NCI-H2171 treated with DMSO at 0.1 percent for 48 hours (cell line): ENCODE data around the gene WBP1L.
"Not testable (repeated sequence)": the region's sequence is repeated elsewhere in the genome, so short reads cannot be mapped to it uniquely, and the experiment has no call there.

Experiments used
- DNase-seq: peaks from one replicate; lab custom pipeline; 2025; lab: John Stamatoyannopoulos, UW

The WBP1L gene

DNA sequence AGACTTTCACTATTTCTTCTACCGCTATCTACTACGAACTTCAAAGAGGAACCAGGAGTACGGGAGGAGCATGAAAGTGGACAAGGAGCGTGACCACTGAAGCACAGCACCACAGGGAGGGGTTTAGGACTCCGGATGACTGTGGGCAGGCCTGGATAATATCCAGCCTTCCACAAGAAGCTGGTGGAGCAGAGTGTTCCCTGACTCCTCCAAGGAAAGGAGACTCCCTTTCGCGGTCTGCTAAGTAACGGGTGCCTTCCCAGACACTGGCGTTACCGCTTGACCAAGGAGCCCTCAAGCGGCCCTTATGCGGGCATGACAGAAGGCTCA lies 15.2 kb downstream of the WBP1L start:
- DNase-seq: not testable (repeated sequence)

DNA sequence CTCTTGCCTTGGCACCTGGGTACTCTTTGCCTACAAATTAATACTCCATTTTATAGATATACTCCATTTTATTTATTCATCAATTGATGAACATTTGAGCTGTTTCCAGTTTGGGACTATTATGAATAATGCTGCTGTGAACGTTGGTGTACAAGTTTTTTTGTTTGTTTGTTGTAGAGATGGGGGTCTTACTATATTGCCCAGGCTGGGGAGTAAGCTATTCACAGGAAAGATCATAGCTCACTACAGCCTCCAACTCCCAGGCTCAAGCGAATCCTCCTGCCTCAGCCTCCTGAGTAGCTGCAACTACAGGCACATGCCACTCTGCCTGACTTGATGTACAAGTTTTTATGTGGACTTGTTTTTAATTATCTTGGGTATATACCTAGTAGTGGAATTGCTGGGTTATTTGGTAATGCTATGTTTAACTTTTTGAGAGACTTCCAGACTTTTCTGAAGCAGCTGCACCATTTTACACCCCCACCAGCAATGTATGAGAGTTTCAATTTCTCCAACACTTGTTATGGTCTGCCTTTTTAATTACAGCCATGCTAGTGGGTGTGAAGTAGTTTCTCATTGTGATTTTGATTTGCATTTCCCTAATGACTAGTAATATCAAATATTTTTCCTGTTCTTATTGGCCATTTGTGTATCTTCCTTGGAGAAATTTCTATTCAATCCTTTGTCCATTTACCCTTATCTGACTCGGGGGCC lies 15.9 kb downstream of the WBP1L start:
- DNase-seq: no peak

DNA sequence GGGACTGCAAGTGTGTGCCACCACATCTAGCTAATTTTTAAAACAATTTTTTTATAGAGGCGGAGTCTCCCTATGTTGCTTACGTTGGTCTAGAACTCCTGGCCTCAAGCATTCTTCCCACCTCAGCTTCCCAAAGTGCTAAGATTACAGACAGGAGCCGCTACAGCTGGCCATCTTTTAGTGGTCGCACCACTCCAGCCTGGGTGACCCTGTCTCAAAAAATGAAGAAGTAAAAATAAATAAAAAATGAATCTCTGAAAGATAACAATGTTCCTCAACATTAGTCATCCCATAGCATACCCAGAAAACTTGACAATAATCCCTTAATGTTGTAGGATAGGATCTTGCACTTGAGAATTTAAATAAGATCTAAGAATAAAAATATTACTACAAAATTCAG lies 18.2 kb downstream of the WBP1L start:
- DNase-seq: no peak

DNA sequence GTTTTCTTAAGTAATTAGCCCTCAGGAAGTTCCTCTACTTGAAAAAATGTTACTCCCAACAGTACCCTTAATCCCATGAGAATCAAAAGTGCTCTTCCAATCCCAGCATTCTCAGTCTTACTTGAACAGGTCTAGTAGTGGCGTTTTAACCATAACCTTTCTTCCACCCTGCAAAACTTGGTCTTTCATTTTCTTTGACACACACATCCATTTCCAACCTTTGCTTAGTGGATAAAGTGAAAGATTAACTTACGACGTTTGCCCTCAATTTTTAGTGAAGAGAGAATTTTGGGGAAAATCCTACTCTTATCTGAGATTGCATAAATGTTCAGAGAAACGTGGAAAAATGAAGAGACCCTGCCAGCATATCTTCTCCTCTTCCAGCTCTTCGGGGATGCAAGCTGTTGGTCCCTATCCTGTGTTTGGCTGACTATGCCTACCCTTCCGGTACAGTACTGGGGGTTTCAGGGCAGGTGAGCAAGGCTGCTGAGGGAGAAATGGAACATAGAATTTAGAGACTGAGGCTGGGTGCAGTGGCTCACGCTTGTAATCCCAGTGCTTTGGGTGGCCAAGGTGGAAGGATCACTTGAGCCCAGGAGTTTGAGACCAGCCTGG lies 18.8 kb downstream of the WBP1L start:
- no peak for DNase-seq

DNA sequence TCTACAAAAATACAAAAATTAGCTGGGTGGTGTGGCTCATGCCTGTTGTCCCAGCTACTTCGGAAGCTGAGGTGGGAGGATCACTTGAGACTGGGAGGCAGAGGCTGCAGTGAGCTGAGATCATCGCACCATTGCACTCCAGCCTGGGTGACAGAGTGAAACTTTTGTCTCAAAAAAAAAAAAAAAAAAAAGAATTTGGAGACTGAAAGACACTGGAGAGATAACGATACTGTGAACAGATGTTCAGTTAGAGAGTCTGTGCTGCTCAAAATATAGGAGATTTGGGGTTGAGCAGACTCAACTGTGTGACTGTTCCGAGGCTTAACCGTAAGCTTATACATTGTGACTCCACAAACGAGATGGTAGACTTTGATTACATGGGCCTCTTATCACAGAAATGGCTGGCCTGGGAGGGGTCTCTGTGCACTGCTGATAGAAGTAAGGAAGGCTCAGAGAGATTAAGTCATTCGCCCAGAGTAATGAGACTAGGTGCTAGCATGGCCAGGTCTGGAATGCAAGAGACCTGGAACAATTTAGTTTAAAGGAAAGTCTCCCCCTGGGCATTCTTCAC lies 19.4 kb downstream of the WBP1L start:
- peak; percentile 45 for DNase-seq

DNA sequence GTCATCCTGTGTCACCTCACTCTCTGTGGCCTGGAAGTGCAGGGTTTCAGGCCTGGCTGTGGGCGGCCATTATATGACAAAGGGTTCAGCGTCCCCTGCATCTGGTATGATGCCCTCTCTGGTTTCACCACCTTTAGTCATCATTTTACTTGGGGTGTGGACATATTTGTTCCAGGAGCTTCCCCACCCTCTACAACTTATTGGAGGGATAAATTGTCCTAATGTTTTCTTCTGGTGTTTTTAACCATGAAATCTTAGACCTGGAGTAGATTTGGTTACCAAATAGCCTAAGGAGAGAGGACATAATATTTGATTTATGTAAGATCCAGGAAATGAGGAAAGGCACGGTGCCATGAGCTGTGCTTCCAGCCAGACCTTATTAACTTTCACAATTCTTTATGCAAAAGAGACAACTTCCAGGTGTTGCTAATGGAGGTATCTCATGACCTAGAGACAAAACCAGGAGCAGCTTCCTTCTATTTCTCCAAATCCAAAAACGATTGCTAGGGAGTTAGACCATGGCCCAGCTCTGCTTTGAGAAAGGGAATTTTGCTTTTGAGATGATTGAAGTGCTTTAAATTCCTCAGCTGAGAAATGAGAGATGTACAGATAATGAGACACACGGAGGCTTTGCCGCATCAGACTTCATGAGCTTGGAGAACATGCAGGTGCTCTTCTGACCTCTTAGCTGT lies 20.9 kb downstream of the WBP1L start:
- DNase-seq: no peak

DNA sequence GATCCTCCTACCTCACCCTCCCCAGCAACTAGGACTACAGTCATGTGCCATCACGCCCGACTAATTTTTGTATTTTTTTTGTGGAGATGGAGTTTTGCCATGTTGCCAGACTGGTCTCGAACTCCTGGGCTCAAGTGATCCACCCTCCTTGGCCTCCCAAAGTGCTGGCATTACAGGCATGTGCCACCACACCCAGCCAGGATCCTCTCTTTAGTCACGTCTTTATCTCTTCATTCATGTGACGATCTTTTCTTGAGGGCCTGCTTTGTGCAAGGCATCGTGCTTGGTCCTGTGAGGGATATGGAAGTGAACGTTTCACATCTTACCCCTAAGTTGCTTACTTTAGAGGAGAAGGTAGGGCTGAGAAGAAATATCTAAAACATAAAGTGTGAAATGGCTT lies 21.6 kb downstream of the WBP1L start:
- DNase-seq: no peak

DNA sequence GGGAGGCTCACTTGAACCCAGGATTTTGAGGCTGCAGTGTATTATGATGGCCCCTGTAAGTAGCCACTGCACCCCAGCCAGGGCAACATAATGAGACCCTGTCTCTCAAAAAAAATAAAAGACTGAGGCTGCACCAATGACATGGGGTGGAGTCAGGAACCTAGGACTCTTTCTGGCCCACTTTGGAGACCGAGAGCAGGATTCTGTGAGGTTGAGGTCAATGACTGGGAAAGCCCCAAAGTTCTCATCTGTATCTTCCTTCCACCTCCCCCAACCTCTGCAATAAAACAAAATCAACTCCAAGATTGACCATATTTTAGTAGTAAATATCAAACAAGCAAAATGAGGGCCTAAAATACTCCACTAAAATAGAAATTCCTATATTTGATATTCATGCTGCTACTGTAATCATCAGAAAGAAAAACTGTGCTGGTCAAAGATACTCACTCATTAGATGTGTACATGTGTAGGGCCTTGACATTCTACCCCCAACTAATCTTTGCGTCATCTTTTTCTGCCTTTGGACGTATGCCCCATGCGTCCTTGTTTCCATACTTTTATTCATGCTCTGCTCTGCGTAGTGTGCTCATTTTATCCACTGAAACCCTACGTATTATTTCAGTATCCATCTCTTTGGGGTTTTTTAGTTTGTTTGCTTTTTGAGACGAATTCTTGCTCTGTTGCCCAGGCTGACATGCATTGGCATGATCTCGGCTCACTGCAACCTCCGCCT lies 23.8 kb downstream of the WBP1L start:
- DNase-seq: no peak

DNA sequence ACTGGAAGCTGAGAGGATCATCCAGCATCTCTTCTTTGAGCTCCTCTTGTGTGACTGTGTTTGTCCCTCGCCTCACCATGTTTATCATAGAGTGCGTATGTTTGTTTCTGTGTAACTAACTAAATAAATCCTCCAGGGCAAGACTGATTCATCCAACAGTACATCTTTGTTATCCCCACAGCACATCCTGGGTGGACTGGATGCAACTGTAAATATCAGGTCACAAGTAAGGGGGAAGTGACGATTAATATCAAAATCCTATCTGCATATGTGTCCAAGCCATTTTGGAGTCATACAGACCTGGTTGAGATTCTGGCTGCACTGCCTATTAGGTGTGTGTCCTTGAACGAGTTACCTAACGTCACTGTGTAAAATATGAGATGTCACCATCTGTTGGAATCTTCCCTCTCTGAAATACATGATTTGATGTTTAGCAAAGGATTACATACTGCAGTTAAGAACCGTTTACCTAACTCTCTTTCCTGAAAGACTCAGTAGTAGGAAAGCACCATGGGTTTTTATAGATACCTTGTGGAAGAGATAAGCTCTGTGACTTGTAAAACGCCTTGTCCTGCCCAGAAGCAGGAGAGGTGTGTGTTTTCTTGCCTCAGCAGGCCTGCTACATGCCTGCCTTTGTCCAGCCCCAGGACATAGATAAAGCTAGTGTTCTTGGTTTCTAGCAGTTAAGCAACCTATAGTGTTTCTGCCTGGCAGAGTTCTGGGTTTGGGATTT lies 25.8 kb downstream of the WBP1L start:
- peak; percentile 21 for DNase-seq

DNA sequence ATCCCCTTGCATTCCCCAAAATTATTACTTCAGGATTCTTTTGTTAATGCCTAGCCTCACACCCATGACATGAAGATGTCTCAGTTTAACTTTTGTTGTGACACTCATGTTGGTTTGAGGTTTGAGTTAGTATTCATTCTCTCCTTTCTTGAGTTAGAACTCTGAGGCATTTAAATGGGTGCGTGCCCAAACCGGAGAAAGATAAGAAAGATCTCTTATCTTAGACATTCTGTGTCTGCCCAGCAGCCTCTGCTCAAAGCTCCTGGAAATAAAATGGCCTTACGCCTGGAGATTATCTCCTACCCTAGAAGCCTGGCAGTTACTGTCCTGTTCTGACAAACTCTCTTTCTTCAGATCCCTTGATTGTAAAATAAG lies 26.3 kb downstream of the WBP1L start:
- no peak for DNase-seq

DNA sequence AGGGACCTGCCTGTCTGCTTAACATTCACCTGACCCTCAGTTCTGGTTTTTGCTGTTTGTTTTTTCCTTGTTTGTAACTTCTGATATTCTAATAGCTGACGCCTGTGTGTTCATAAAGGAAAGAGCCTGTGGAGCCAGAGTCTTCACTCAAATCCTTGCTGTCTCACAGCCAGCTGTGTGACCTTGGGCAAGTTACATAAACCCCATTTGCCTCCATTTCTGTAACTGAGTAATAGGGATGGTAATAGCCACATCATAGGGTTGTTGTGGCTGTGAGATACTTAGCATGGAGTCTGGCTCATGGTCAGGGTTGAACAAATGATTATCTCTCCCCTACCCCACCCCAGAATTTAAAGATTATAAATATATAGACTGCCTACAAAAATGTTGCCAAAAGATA lies 27.0 kb downstream of the WBP1L start:
- DNase-seq: no peak

DNA sequence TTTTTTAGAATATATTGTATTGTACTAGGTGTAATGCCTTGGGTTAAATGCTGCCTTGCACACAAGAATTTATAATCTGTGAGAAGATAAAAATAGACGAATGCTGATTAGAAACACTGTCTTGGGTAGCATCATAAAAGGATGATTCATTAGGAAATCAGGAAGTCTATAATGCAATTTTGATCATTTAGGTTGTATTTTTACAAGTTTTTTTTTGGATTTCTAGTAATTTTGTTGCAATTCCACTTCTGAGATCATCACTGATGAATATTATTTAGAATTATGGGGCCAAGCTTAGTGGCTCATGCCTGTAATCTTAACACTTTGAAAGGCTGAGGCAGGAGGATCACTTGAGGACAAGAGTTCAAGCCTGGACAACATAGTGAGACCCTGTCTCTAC lies 29.6 kb downstream of the WBP1L start:
- DNase-seq: no peak

DNA sequence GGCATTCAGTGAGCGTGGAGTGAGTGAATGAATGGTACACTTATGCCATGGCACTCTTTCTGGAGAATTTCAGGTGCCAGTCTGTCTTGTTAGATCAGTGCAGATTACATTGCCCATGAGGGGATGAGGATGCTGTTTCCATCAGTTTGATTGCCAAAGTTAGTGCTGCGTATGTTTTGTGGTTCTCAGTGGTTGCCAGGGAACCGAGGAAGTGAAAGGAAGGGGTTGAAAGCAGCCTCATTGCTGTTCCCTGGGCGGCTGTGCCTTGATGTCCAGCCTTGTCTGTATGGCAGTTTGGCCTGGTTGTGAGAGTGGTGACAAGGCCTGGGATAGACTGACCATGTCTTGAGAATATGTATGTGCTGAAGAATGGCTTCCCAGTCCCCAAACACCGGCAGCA lies 30.2 kb downstream of the WBP1L start:
- no peak for DNase-seq

DNA sequence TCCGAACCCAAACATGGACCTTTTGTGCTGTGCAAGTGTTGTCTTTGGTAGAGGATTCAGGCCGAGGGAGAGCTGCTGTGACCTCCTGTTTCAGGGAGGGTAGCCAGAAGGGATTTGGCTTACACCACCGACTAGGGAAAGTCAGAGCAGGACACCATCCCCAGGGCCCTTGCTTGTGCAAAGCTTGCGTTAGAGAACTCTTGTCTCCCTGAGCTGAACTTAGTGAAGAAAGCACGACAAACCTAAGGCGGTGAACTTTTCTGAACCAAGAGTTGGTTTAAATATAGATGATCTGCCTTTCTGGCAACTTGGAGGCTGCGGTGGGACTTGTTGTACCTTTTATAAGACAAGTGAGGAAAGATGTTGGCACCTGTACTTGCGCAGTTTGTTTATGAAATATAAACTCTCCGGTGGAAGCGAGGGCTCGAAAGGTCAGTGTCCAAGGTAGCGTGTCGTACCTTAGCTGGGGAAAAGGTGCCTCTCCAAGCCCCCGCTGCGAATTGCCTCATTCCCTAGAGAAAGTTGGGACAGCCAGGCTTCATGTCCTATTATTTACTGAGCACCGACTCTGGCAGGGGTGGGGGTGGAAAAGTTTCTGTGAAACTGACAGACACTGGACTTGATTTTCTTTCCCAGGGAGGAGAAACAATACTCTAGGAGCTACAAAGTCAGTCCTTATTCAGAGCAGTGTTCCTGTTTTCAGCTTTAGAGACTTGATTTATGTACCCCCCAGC lies 31.6 kb downstream of the WBP1L start:
- no peak for DNase-seq

DNA sequence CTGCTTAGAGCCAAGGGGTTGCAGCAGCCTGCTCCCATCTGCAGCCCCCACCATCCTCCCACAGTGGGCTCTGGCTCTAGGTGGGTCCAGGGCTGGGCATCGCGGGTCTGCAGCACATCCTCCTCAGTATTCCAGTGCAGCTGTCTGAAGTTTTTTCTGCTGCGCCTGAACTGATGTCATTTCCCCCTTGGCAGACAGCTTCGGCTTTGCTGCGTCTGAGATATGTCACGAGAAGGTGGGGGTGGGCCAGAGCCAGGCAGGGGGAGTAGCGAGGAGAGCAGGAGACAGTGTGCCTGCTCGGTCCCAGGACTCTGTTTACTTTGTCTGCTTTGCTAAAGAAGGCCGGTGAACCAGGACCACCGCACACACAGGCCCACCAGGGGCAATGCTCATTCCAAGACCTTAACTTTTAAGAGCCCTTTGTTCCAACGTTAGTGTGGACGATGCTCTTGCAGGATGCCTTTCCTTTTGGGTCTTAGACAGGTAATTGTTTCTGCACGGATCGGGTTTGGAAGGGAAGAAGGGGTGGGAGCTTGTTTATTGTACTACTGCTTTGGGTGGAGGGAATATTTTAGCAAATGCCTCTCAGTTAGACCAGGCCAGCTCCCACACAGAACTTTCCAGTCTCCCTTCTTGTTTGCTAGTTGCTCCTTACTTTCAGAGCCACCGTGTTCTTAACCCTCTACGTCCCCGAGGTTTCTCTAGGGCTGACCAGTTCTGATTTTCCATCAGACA lies 32.4 kb downstream of the WBP1L start:
- no peak for DNase-seq

DNA sequence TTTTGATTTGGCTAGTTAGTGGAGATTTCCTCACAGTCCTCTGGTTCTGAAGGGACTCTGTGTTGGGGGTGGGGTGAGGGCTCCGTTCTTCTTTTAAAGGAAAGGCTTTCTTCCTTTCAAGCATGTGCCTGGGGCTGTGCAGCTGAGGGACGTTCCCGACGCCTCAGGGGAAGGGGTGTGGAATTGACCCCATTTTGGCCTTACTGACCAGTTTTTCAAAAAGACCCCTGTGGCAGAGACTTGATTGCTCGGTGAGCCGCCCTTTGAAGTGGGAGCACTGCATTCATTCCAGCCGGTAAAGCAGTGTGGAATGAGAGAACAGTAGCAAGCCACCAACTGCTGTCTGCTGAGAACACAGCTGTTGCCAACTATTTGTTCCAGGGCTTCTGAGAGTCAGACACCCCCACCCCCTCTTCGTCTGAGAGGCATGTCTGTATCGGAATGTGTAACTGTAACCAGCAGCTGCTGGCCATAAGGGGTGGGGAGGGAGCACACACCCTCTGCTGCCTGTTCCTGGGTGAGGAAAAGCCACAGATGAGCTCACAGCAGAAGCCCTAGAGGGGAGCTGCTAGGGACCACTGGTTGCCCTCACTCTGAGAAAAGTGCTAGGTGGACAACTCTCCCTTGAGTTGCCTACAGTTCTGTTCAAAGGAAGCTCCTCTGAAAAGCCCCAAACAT lies 33.2 kb downstream of the WBP1L start:
- DNase-seq: peak; percentile 45

DNA sequence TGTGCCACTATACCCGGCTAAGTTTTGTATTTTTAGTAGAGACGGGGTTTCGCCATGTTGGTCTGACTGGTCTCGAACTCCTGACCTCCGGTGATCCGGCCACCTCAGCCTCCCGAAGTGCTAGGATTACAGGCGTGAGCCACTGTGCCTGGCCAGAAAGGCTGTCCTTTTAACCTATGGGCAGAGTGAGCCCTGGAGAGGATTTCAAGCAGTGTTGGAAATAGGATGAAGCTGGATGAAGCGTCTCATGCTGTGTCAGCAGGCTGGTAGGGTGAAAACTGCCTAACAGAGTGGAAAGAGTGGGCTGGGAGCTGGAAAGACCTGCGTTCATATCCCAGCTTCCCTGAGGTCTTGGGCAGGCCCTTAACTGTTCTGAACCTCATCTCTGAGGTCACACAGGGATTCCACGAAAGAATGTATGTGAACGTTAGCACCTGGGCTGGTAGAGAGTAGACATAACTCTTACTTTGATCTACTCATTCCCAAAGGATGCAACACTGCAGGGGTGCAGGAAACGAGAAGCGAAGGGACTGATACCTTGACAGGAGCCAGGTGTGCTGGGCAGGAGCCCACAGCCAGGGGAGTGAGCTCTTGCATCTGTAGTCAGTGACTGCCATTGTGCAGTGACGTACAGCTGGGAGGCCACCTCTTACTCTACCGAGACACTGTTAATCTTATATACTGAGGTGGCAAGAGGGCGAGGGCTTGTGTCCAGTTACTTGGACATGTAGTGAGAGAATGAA lies 34.1 kb downstream of the WBP1L start:
- no peak for DNase-seq

DNA sequence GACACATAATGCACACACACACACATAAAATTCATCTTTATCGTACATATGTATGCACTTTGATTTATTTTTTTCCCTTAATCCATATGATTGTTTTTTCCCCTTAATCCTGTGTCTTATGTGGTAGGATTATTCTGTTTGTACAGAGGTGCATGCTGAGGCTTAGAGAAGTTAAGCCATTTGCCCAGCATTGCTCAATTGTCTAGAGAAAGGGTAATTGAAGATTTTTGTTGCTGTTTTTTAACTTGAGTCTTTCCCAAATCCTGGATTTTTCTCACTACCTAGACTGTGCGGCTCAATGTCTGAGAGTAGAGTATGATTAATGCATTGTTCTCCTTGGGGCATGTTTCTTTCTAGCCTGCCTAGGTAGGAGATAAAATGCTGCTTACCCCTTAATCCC lies 35.0 kb downstream of the WBP1L start:
- no peak for DNase-seq
